AG04450 (cell line): ENCODE results near the gene AKAP7. TPM values are rescaled to one million over a fixed set of nuclear protein-coding genes. Genes with fewer than 3 reads are reported as not detected.

Experiments
- CTCF ChIA-PET: fragments of 300-600, 350-600 bp; formaldehyde crosslinking; extraction: SDS; loops from one replicate; lab custom pipeline; 2022; ENCODE audit warnings: antibody characterized with exemption, inconsistent platforms; lab: Charles Lee
- POLR2A ChIA-PET: fragments of 350-600 bp; formaldehyde crosslinking; extraction: SDS; loops from one replicate; lab custom pipeline; 2021; ENCODE audit warnings: antibody characterized with exemption, inconsistent platforms; lab: Yijun Ruan, JAX
- DNase-seq: peaks from one replicate; pipeline ENCODE4 v3.0.0-alpha.2; 2011; ENCODE audit warnings: low read depth, low spot score
- H3K27ac ChIP-seq: one replicate; pipeline ENCODE4 v1.5.1; 2012; ENCODE audit warnings: low read depth, low read length, control low read depth
- H3K27me3 ChIP-seq: one replicate; pipeline ENCODE4 v1.6.0; 2012; ENCODE audit warnings: low read length; ENCODE audit not compliant: control insufficient read depth, insufficient read depth
- H3K4me3 ChIP-seq: 2 replicates; pipeline ENCODE4 v1.5.1; 2011; ENCODE audit warnings: mild to moderate bottlenecking, low read depth, low read length, control low read depth
- H3K9me3 ChIP-seq: 2 replicates; pipeline ENCODE4 v1.5.1; 2012; ENCODE audit warnings: low read length; ENCODE audit not compliant: control insufficient read depth, insufficient read depth
- CTCF ChIP-seq: IDR thresholded peaks from 2 replicates; pipeline ENCODE4 v1.5.1; 2011; ENCODE audit warnings: low read depth, low read length, control low read depth, inconsistent platforms
- polyA plus RNA-seq: library from polyadenylated mRNA; depleted of rRNA; stranded (reverse); fragments of >200 nt; gene quantifications from 2 replicates; pipeline ENCODE4 v1.2.3, GENCODE V29; 2011; rRNA removed

Gene AKAP7
- polyA plus RNA-seq, 1 experiment: 1.9 TPM

- ChIA-PET POLR2A (no interaction called here), CTCF (no interaction called here)
- H3K4me3 ChIP-seq: no peak overlapping the region
- no peak for DNase-seq
- H3K9me3 ChIP-seq: no peaks in the 10 kb centered on the region
- TF ChIP-seq CTCF: no peak
- peaks cover 6% of the 10 kb centered on the region for H3K27me3 ChIP-seq
- H3K27ac ChIP-seq: no peak overlapping the region
Observed at GRCh38 chr6:131331151-131331550, 195.9 kb downstream of the AKAP7 start.

DNA sequence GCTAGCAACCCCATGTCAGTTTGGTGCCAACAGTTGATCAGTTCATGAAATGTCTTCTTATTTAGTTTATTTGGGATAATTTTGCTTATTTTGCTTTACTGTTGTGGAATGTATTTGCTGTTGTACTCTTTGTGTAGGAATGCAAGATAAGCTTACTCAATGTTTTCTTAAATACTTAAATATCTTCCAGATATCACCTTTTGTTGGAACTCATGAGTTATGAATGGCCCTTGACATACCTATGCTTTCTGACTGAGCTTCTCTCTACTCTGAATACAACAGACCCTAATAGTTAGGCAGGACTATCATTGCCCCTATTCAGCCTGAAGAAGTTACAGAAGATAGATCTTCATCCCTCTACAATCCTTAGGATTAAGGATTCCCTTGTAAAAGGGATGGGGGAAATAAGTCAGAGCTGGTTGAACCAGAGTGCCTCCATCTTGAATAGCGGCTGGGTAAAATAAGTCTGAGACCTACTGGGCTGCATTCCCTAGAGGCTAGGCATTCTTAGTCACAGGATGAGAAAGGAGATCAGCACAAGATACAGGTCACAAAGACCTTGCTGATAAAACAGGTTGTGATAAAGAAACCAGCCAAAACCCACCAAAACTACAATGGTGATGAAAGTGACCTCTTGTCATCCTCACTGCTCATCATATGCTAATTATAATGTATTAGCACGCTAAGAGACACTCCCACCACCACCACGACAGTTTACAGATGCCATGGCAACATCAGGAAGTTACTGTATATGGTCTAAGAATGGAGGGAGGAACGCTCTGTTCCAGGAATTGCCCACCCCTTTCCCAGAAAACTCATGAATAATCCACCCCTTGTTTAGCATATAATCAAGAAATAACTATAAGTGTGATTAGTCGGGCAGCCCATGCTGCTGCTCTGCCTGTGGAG, 196.9 kb downstream of the AKAP7 start:
- Histone ChIP-seq H3K4me3 (no peak overlapping the region), H3K27ac (no peak overlapping the region), H3K27me3 (peaks cover 10% of the 10 kb centered on the region), H3K9me3 (no peaks in the 10 kb centered on the region)
- no peak for TF ChIP-seq CTCF
- DNase-seq: no peak
- POLR2A ChIA-PET: no interaction called here
- CTCF ChIA-PET: no interaction called here

Other genes starting within 250 kb of the AKAP7 start
- gene EPB41L2, start 72.2 kb upstream of the AKAP7 start, polyA plus RNA-seq: 150 and 165 TPM in 2 replicates